Measurements from ENCODE around the gene SMC3.

GRCh38 chr10:110569122-110569521 is 1.6 kb downstream of the SMC3 start:
- TF ChIP-seq CTCF (IDR thresholded peaks at IDR 0.05 in 2 of 3, conservative IDR thresholded peaks at IDR 0.05 in 1 of 3; ENCODE audit: borderline replicate concordance in 1 of 3, insufficient read depth in 1 of 3, low read depth in 2 of 3, low read length in 2 of 3), result no peak
- TF ChIP-seq POLR2A (IDR thresholded peaks at IDR 0.05; ENCODE audit: borderline replicate concordance, extremely low read depth, insufficient read depth, insufficient read length), result no peak
- no peak for TF ChIP-seq POLR2AphosphoS5 (IDR thresholded peaks at IDR 0.05; ENCODE audit: low read depth, low read length)
- no peak for TF ChIP-seq REST (IDR thresholded peaks at IDR 0.05; ENCODE audit: low read depth)
- no peak for TF ChIP-seq EZH2 (IDR thresholded peaks at IDR 0.05)

Data from HCT116 (cell line).